HG03571 (cell line): Measurements from ENCODE around the gene S100A4.
"Not testable (repeated sequence)": the region's sequence is repeated elsewhere in the genome, so short reads cannot be mapped to it uniquely, and the experiment has no call there.

Source experiments
- ATAC-seq: cut with Tn5 transposase; IDR thresholded peaks from one replicate; pipeline ENCODE4 v1.9.1; 2021; ENCODE audit not compliant: unreplicated experiment

Gene S100A4

GRCh38 chr1:153545067-153546055 lies at the start of gene S100A4:
TSS of gene S100A4 (minus strand) at chr1:153545806. CDS start at chr1:153544794, 1,012 bp downstream.
- ATAC-seq = no peak

- no peak for ATAC-seq
These were observed 47.1 kb upstream of the S100A4 start for GRCh38 chr1:153592748-153593147.

GRCh38 chr1:153588482-153588881 lies 42.9 kb upstream of the S100A4 start:
- no peak for ATAC-seq

GRCh38 chr1:153588033-153588432 lies 42.4 kb upstream of the S100A4 start:
- not testable (repeated sequence) for ATAC-seq

GRCh38 chr1:153587314-153587713 lies 41.7 kb upstream of the S100A4 start:
- no peak for ATAC-seq

GRCh38 chr1:153586347-153586746 lies 40.7 kb upstream of the S100A4 start:
- ATAC-seq = no peak

GRCh38 chr1:153585006-153585405 lies 39.4 kb upstream of the S100A4 start:
- ATAC-seq = no peak

- ATAC-seq = no peak
These were observed 38.4 kb upstream of the S100A4 start for GRCh38 chr1:153583976-153584375.

- ATAC-seq = not testable (repeated sequence)
These were observed 37.9 kb upstream of the S100A4 start for GRCh38 chr1:153583514-153583913.

- not testable (repeated sequence) for ATAC-seq
These were observed 37.2 kb upstream of the S100A4 start for GRCh38 chr1:153582836-153583235.

GRCh38 chr1:153578936-153579335 lies 33.3 kb upstream of the S100A4 start:
- ATAC-seq = no peak

GRCh38 chr1:153578490-153578889 lies 32.9 kb upstream of the S100A4 start:
- no peak for ATAC-seq

GRCh38 chr1:153577624-153578051 lies 32.0 kb upstream of the S100A4 start:
- ATAC-seq = no peak

GRCh38 chr1:153577138-153577537 lies 31.5 kb upstream of the S100A4 start:
- no peak for ATAC-seq

- not testable (repeated sequence) for ATAC-seq
These were observed 29.9 kb upstream of the S100A4 start for GRCh38 chr1:153575497-153575896.

- ATAC-seq = not testable (repeated sequence)
These were observed 29.5 kb upstream of the S100A4 start for GRCh38 chr1:153575081-153575491.

GRCh38 chr1:153573351-153573750 lies 27.7 kb upstream of the S100A4 start:
- ATAC-seq = no peak

- no peak for ATAC-seq
These were observed 27.0 kb upstream of the S100A4 start for GRCh38 chr1:153572569-153573015.

- no peak for ATAC-seq
These were observed 26.1 kb upstream of the S100A4 start for GRCh38 chr1:153571706-153572105.

GRCh38 chr1:153570874-153571273 lies 25.3 kb upstream of the S100A4 start:
- no peak for ATAC-seq

GRCh38 chr1:153569465-153569864 lies 23.9 kb upstream of the S100A4 start:
- no peak for ATAC-seq

- ATAC-seq = no peak
These were observed 22.9 kb upstream of the S100A4 start for GRCh38 chr1:153568367-153569099.
